GM19025 (cell line): ENCODE measurements around the gene RPS5.
"Not testable (repeated sequence)": the region's sequence is repeated elsewhere in the genome, so short reads cannot be mapped to it uniquely, and the experiment has no call there.

Source experiments
- ATAC-seq: cut with Tn5 transposase; IDR thresholded peaks from one replicate; pipeline ENCODE4 v1.9.1; 2021; ENCODE audit warnings: mild to moderate bottlenecking, low read depth, moderate library complexity; ENCODE audit not compliant: unreplicated experiment

RPS5 gene

GRCh38 chr19:58355908-58356765, 30.9 kb upstream of the RPS5 start:
- no peak for ATAC-seq

- no peak for ATAC-seq
Observed at GRCh38 chr19:58356766-58357480, 30.1 kb upstream of the RPS5 start.

DNA sequence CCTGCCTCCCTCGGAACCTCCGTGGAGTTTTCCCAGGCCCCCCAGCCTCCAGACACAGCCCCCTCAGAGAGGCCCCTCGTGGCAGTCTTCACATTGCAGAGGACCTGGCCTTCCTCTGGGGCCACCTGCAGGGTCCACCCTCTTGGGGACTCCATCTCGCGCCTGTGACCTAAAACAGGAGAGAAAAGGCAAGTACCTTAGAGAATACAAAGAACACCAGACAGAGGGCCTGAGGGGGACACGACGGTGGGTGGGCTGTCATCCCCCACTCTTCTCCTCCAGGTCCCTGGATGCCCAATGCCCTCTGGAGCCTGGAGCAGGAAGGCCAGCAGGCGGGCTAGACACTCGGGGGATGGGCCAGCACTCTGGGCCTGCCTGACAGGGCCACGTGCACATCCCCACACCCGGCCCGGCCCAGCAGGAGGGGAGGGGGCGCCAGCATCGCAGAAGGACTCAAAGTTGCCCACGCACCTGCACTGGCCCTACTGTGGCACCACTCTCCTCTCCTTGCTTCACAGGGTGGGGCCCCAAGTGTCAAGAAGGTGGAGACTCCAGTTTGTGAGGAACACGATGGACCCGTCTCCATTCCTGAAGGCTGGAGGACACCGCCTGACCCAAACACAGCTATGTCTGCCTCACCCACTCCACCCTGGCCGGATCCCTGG, 29.5 kb upstream of the RPS5 start:
- no peak for ATAC-seq

DNA sequence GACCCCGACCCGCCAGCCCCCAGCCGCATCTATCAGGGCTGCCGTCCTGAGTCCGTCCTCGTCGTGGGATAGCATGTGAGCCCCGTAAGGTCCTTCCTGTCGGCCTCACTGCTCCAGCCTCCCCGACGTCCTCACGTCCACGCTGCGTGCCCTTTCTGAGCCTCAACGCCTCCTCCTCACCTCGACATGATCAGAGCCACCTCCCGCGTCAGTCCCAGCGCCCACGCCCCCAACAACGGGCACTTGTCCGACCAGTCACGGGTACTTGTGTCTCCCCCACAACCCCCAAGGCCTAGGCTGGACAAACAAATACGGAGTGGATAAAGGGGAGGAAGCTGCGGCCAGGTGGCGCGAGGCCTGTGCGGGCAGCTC, 25.2 kb upstream of the RPS5 start:
- peak; percentile 9 for ATAC-seq

- peak; percentile 84 for ATAC-seq
Observed at GRCh38 chr19:58362272-58362994, 24.6 kb upstream of the RPS5 start, which contains the start of gene ZNF497. Gene ZNF497 (minus strand): TSS chr19:58362751. CDS start chr19:58357635, 5,116 bp downstream.

DNA sequence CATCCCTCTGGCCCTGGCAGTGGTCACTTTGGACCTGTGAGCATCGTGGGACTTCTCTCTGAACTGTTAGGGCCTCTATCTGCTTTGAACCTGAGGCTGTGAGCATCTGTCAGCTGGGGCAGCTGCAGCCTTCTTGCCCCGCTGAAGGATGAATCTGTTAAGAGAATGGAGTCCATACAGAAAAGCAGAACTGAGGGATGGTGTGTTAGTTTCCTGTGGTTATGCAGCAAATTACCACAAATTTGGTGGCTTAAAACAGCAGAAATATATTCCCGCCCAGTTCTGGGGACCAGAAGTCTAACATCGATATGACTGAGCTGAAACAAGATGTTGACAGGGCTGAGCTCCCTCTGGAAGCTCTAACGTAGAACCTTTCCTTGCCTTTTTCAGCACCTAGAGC, 22.9 kb upstream of the RPS5 start:
- no peak for ATAC-seq

DNA sequence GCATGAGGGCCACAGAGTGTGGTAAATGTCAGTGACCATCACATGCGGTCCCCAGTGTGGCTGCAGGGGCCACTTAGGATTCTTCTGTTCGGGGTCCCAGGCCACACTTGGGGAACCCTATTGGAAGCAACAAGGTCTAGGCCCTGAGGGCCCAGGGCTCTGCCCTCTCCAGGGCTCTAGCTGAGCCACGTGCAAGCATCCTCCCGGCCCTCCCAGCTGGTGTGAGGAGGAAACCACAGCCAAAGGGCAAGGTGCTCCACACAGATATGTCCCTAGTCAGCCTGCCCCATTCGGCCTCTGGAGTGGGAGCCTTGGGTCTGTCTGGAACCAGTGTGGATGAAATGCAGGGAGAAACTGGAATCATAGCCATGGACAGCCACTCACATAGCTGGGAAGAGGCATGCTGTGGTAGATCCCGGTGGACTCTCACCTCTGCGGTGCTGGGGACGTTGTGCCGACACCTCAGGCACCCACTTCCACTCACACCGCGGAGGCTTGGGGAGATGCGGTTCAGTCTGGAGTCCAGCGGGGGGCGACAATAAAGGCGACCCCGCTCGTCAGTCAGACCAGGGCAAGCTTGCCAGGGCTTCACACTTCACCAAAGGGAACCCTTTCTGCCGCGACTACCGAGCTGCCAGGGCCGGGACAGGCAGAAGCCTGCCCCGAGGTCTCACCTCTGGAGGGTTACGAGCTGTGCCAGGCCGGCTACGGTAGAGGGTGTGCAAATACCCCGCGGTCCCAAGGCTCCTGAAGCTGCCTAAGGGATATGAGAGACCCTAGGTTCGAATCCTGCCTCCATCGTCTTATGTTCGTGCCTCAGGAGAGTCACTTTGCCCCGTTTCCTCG, 20.3 kb upstream of the RPS5 start:
- ATAC-seq = no peak

GRCh38 chr19:58367698-58368454, 19.2 kb upstream of the RPS5 start:
- no peak for ATAC-seq

- ATAC-seq = no peak
Observed at GRCh38 chr19:58368561-58369360, 18.3 kb upstream of the RPS5 start.

DNA sequence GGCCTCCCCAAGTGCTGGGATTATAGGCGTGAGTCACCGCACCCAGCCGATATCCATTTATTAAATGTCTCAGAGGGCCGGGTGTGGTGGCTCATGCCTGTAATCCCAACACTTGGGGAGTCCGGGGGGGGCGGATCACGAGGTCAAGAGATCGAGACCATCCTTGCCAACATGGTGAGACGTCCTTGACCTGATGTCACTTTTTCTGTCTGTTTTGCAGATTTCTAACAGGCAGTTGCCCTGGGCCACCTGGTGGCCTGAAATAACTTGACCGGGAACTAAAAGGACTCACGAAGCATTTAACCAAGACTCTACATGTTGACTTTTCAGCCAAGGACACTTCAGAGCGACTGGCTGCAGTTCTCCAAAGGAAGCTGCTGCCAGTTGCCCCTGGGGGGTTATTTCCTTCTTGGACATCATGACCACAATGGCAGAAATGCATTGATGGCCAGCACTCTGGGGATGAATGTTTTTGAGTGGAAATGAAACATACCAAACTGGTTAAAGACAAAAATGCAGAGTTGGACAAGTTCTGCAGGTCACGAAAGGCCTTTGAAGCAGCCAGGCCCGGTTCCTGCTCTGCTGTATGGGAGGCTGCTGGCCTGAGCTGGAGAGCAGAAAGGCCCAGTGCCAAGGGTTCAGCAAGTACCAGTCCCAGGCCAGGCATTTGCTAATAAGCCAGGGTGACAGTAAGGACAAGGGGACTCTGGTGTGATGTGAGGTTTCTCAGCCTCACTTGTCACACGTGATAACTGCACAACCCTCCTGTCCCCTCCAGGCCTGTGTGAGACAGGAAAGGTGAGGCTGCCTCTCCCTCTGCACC, 14.5 kb upstream of the RPS5 start:
- ATAC-seq = no peak

- ATAC-seq = no peak
Observed at GRCh38 chr19:58374200-58374599, 12.9 kb upstream of the RPS5 start.

GRCh38 chr19:58376724-58377123, 10.3 kb upstream of the RPS5 start:
- not testable (repeated sequence) for ATAC-seq

- no peak for ATAC-seq
Observed at GRCh38 chr19:58379246-58379645, 7.8 kb upstream of the RPS5 start.

- ATAC-seq = no peak
Observed at GRCh38 chr19:58380037-58380661, 6.9 kb upstream of the RPS5 start.

- peak; percentile 76 for ATAC-seq
Observed at GRCh38 chr19:58380662-58381459, 6.2 kb upstream of the RPS5 start, which contains the start of gene ZNF837. Gene ZNF837 (minus strand): TSS chr19:58381030. CDS start chr19:58369332, 11,698 bp downstream.
